GM19035 (cell line): ENCODE data around the gene VWDE.
"Not testable (repeated sequence)": the region's sequence is repeated elsewhere in the genome, so short reads cannot be mapped to it uniquely, and the experiment has no call there.

ENCODE experiments used
- ATAC-seq: cut with Tn5 transposase; IDR thresholded peaks from one replicate; pipeline ENCODE4 v1.9.1; 2021; ENCODE audit not compliant: unreplicated experiment

VWDE gene

GRCh38 chr7:12403287-12404181 is at the start of gene VWDE:
Gene VWDE (minus strand): TSS chr7:12403865. CDS start chr7:12403716, 149 bp downstream.
- ATAC-seq = no peak

- ATAC-seq = not testable (repeated sequence)
Measured at GRCh38 chr7:12453136-12453535, 49.5 kb upstream of the VWDE start.

- ATAC-seq = no peak
Measured at GRCh38 chr7:12450615-12451014, 47.0 kb upstream of the VWDE start.

- ATAC-seq = no peak
Measured at GRCh38 chr7:12444785-12445184, 41.1 kb upstream of the VWDE start.

- no peak for ATAC-seq
Measured at GRCh38 chr7:12440229-12440628, 36.6 kb upstream of the VWDE start.

GRCh38 chr7:12436896-12437535 is 33.4 kb upstream of the VWDE start:
- ATAC-seq = peak; percentile 54

GRCh38 chr7:12436126-12436525 is 32.5 kb upstream of the VWDE start:
- no peak for ATAC-seq

- no peak for ATAC-seq
Measured at GRCh38 chr7:12434012-12434642, 30.5 kb upstream of the VWDE start.

- no peak for ATAC-seq
Measured at GRCh38 chr7:12431886-12432556, 28.4 kb upstream of the VWDE start.

GRCh38 chr7:12425311-12425710 is 21.6 kb upstream of the VWDE start:
- no peak for ATAC-seq

- ATAC-seq = no peak
Measured at GRCh38 chr7:12423997-12424745, 20.5 kb upstream of the VWDE start.

GRCh38 chr7:12423355-12423996 is 19.8 kb upstream of the VWDE start:
- ATAC-seq = no peak

GRCh38 chr7:12422554-12423320 is 19.1 kb upstream of the VWDE start:
- no peak for ATAC-seq

- no peak for ATAC-seq
Measured at GRCh38 chr7:12418452-12418851, 14.8 kb upstream of the VWDE start.

- no peak for ATAC-seq
Measured at GRCh38 chr7:12415072-12415471, 11.4 kb upstream of the VWDE start.

- no peak for ATAC-seq
Measured at GRCh38 chr7:12412407-12412806, 8.7 kb upstream of the VWDE start.

GRCh38 chr7:12410523-12410922 is 6.9 kb upstream of the VWDE start:
- ATAC-seq = no peak

- ATAC-seq = no peak
Measured at GRCh38 chr7:12409097-12409711, 5.5 kb upstream of the VWDE start.

- ATAC-seq = not testable (repeated sequence)
Measured at GRCh38 chr7:12407652-12408051, 4.0 kb upstream of the VWDE start.
